Stimulated activated CD4-positive, alpha-beta T cell treated with anti-CD3 and anti-CD28 coated beads, Interleukin-15, amount 100 ng/mL, for 1 hour (primary cell): Measurements from ENCODE around the gene SIGLEC10.
"Not testable (repeated sequence)": the region's sequence is repeated elsewhere in the genome, so short reads cannot be mapped to it uniquely, and the experiment has no call there.

Source experiments
- DNase-seq, 2 donors: peaks; one replicate each; pipeline ENCODE4 v3.0.0-alpha.2; 2020; ENCODE audit warnings: low read depth in 1 of 2, low spot score in 1 of 2

SIGLEC10 gene

GRCh38 chr19:51417107-51417809 lies at the start of gene SIGLEC10:
Gene SIGLEC10 (minus strand): TSS chr19:51417642. CDS start chr19:51417581, 61 bp downstream.
- no peak for DNase-seq

- DNase-seq, result no peak
Measured at GRCh38 chr19:51466723-51467122, 49.3 kb upstream of the SIGLEC10 start.

GRCh38 chr19:51463976-51464581 lies 46.6 kb upstream of the SIGLEC10 start:
- not testable (repeated sequence) for DNase-seq

GRCh38 chr19:51462681-51463080 lies 45.2 kb upstream of the SIGLEC10 start:
- DNase-seq, result no peak

GRCh38 chr19:51462276-51462675 lies 44.8 kb upstream of the SIGLEC10 start:
- no peak for DNase-seq

- DNase-seq, result no peak
Measured at GRCh38 chr19:51461723-51462161, 44.3 kb upstream of the SIGLEC10 start.

GRCh38 chr19:51460164-51460992 lies 42.9 kb upstream of the SIGLEC10 start:
- no peak for DNase-seq

- DNase-seq, result no peak
Measured at GRCh38 chr19:51458899-51459505, 41.6 kb upstream of the SIGLEC10 start.

- no peak for DNase-seq
Measured at GRCh38 chr19:51458051-51458645, 40.7 kb upstream of the SIGLEC10 start, which contains the start of gene SIGLEC8. Gene SIGLEC8 (minus strand): TSS chr19:51458454. CDS start chr19:51458387, 67 bp downstream.

GRCh38 chr19:51457351-51458013 lies 40.0 kb upstream of the SIGLEC10 start:
- no peak for DNase-seq

- DNase-seq, result no peak
Measured at GRCh38 chr19:51456541-51457290, 39.3 kb upstream of the SIGLEC10 start.

- peak in 1 of 2 donors; percentile 25 for DNase-seq
Measured at GRCh38 chr19:51450730-51451307, 33.4 kb upstream of the SIGLEC10 start.

- no peak for DNase-seq
Measured at GRCh38 chr19:51448411-51449016, 31.1 kb upstream of the SIGLEC10 start.

- no peak for DNase-seq
Measured at GRCh38 chr19:51448011-51448410, 30.6 kb upstream of the SIGLEC10 start.

GRCh38 chr19:51447510-51447909 lies 30.1 kb upstream of the SIGLEC10 start:
- DNase-seq, result not testable (repeated sequence)

- peak; percentile 62 for DNase-seq
Measured at GRCh38 chr19:51441410-51442390, 24.3 kb upstream of the SIGLEC10 start.

- peak in 1 of 2 donors; percentile 45 for DNase-seq
Measured at GRCh38 chr19:51440846-51441409, 23.5 kb upstream of the SIGLEC10 start.
